OCI-LY1 (cell line): Measurements from ENCODE around the gene HOXD3.

Experiments
- H2AFZ ChIP-seq: fragments of 200-600 bp; sonication (generic), shearing (Covaris generic); 2 replicates; pipeline ENCODE4 v1.6.0; 2014; ENCODE audit warnings: antibody characterized with exemption, mild to moderate bottlenecking, low read length
- H3F3A ChIP-seq: fragments of 200-600 bp; sonication (generic), shearing (Covaris generic); 2 replicates; pipeline ENCODE4 v1.6.0; 2014; ENCODE audit warnings: mild to moderate bottlenecking, antibody characterized with exemption, low read length, moderate library complexity; ENCODE audit not compliant: insufficient read depth
- H3K27ac ChIP-seq: fragments of 200-600 bp; sonication (generic); 2 replicates; pipeline ENCODE4 v1.5.1; 2014; ENCODE audit warnings: low read length, mixed run types, mild to moderate bottlenecking, low read depth; ENCODE audit not compliant: poor library complexity, severe bottlenecking
- H3K27me3 ChIP-seq: fragments of 200-600 bp; sonication (generic); 2 replicates; pipeline ENCODE4 v1.6.0; 2014; ENCODE audit warnings: antibody characterized with exemption, mild to moderate bottlenecking, low read length, moderate library complexity; ENCODE audit not compliant: insufficient read depth
- H3K36me3 ChIP-seq: fragments of 200-600 bp; sonication (generic); 2 replicates; pipeline ENCODE4 v1.6.1; 2014; ENCODE audit warnings: mild to moderate bottlenecking, antibody characterized with exemption, low read length, moderate library complexity, mixed read lengths; ENCODE audit not compliant: insufficient read depth
- H3K4me1 ChIP-seq: fragments of 200-600 bp; sonication (generic); 2 replicates; pipeline ENCODE4 v1.5.1; 2014; ENCODE audit warnings: mild to moderate bottlenecking, low read length, moderate library complexity; ENCODE audit not compliant: insufficient read depth, severe bottlenecking
- H3K4me2 ChIP-seq: fragments of 200-600 bp; sonication (generic), shearing (Covaris generic); 2 replicates; pipeline ENCODE4 v1.6.1; 2014; ENCODE audit warnings: low read length
- H3K4me3 ChIP-seq: fragments of 200-600 bp; sonication (generic); 2 replicates; pipeline ENCODE4 v1.5.1; 2014; ENCODE audit warnings: low read length, low read depth, mild to moderate bottlenecking, mixed read lengths; ENCODE audit not compliant: poor library complexity, severe bottlenecking
- H3K79me2 ChIP-seq: fragments of 200-600 bp; shearing (Covaris generic); 2 replicates; pipeline ENCODE4 v1.6.1; 2016; ENCODE audit warnings: mixed run types, low read length, mixed read lengths; ENCODE audit not compliant: insufficient read depth
- H3K9ac ChIP-seq: fragments of 200-600 bp; sonication (generic), shearing (Covaris generic); 2 replicates; pipeline ENCODE4 v1.6.1; 2014; ENCODE audit warnings: mild to moderate bottlenecking, low read length, mixed read lengths
- H3K9me2 ChIP-seq: fragments of 200-600 bp; sonication (generic), shearing (Covaris generic); 2 replicates; pipeline ENCODE4 v1.6.1; 2014; ENCODE audit warnings: low read depth, mild to moderate bottlenecking, low read length, mixed read lengths
- H3K9me3 ChIP-seq: fragments of 200-600 bp; shearing (Covaris generic); 2 replicates; pipeline ENCODE4 v1.6.1; 2014; ENCODE audit warnings: low read length, mixed read lengths
- H4K20me1 ChIP-seq: fragments of 200-600 bp; sonication (generic), shearing (Covaris generic); 2 replicates; pipeline ENCODE4 v1.6.0; 2016; ENCODE audit warnings: mild to moderate bottlenecking, low read length; ENCODE audit not compliant: insufficient read depth
- EZH2 ChIP-seq: fragments of 200-600 bp; sonication (generic), shearing (Covaris generic); IDR thresholded peaks from 2 replicates; pipeline ENCODE4 v1.8.0; 2017; ENCODE audit warnings: borderline replicate concordance, mixed run types, mild to moderate bottlenecking, antibody characterized with exemption, low read length, moderate library complexity, mixed read lengths
- TF ChIP-seq, protein P1 (sequence below): fragments of 200-600 bp; sonication (generic), shearing (Covaris generic); IDR thresholded peaks from 2 replicates; pipeline ENCODE4 v1.5.1; 2017; ENCODE audit warnings: mild to moderate bottlenecking, antibody characterized with exemption, low read length, moderate library complexity, mixed read lengths

The HOXD3 gene

DNA sequence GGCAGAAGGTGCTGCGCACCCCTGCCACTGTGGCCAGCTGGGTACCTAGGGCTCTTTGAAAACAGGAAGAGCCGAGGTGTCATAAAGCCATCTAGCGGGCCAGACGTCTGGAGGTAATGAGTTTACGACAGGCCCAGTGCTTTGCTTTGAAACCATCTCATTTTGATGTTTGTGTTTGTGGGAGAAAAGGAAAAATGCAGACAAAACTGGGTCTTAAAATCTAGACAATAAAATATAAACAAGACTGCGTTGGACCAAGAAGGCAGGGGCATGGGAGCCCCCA is 31.4 kb upstream of the HOXD3 start:
- Histone ChIP-seq H3K9ac (no peak overlapping the region), H3K36me3 (no peaks in the 10 kb centered on the region), H3F3A (no peaks in the 10 kb centered on the region), H3K4me2 (no peak overlapping the region), H3K4me1 (no peaks in the 10 kb centered on the region), H2AFZ (no peak overlapping the region), H3K79me2 (no peaks in the 10 kb centered on the region), H3K4me3 (no peak overlapping the region), H4K20me1 (no peaks in the 10 kb centered on the region), H3K27ac (no peak overlapping the region), H3K9me3 (no peaks in the 10 kb centered on the region), H3K27me3 (no peaks in the 10 kb centered on the region; the same call in none of the 2 replicates), H3K9me2 (no peaks in the 10 kb centered on the region)
- no peak for TF ChIP-seq EZH2
- TF ChIP-seq, protein P1, sequence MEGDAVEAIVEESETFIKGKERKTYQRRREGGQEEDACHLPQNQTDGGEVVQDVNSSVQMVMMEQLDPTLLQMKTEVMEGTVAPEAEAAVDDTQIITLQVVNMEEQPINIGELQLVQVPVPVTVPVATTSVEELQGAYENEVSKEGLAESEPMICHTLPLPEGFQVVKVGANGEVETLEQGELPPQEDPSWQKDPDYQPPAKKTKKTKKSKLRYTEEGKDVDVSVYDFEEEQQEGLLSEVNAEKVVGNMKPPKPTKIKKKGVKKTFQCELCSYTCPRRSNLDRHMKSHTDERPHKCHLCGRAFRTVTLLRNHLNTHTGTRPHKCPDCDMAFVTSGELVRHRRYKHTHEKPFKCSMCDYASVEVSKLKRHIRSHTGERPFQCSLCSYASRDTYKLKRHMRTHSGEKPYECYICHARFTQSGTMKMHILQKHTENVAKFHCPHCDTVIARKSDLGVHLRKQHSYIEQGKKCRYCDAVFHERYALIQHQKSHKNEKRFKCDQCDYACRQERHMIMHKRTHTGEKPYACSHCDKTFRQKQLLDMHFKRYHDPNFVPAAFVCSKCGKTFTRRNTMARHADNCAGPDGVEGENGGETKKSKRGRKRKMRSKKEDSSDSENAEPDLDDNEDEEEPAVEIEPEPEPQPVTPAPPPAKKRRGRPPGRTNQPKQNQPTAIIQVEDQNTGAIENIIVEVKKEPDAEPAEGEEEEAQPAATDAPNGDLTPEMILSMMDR: no peak

DNA sequence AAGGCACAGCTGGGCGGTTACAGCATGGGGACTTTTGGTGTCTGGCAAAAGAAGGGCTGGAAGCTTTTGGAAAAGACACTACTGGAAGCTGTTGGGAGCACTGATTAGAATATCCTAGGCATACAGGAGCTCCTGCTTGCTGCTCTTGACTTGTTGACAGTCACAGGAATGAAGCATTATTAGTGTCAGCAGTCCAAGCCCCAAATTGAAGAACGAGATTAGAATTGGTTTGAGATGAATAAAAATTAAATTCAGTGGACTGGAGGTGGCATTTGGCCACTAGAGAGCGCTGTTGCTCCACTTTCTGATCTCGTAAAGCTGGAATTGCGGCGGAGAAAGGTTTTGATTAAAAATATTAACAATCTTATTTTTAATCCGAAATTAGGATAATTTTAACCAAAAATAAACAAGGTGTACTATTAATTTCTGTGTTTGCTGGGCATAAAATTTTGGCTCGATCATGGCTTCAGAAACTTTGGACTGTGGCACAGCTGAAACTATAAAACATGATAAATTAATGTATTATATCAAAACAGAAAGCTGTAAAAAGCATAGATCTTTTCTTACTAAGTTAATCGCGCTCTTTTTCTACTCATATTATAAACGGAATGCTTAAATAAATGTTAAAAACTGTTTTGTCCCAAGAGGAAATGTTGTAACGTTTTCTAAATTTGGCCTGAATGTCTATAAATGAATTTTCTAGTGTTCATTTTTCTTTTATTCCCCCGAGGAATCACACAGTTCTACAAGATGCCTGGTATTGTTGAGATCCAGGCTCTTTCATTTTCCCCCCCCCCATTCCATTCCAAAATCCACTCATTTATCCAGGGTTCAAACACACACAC is 30.0 kb upstream of the HOXD3 start:
- no peak overlapping the region for H3K4me3 ChIP-seq
- no peaks in the 10 kb centered on the region for H4K20me1 ChIP-seq
- no peak overlapping the region for H3K9ac ChIP-seq
- H3K4me2 ChIP-seq: no peak overlapping the region
- H3K4me1 ChIP-seq: no peaks in the 10 kb centered on the region
- no peaks in the 10 kb centered on the region for H3K9me2 ChIP-seq
- no peaks in the 10 kb centered on the region for H3K79me2 ChIP-seq
- H3K36me3 ChIP-seq: no peaks in the 10 kb centered on the region
- no peaks in the 10 kb centered on the region for H3K9me3 ChIP-seq
- no peaks in the 10 kb centered on the region for H3F3A ChIP-seq
- no peaks in the 10 kb centered on the region; the same call in none of the 2 replicates for H3K27me3 ChIP-seq
- H2AFZ ChIP-seq: no peak overlapping the region
- H3K27ac ChIP-seq: no peak overlapping the region
- no peak for TF ChIP-seq EZH2
- TF ChIP-seq, protein P1: peak; percentile 82

GRCh38 chr2:176127774-176128072 is 29.4 kb upstream of the HOXD3 start:
- H3K27me3 ChIP-seq: no peaks in the 10 kb centered on the region; the same call in none of the 2 replicates
- no peak overlapping the region for H2AFZ ChIP-seq

More at GRCh38 chr2:176127774-176128072, 29.4 kb upstream of the HOXD3 start:
- Histone ChIP-seq H3K36me3 (no peaks in the 10 kb centered on the region), H3K9ac (no peak overlapping the region), H3K4me1 (no peaks in the 10 kb centered on the region), H3K4me3 (no peak overlapping the region), H3K9me3 (no peaks in the 10 kb centered on the region), H4K20me1 (no peaks in the 10 kb centered on the region), H3K9me2 (no peaks in the 10 kb centered on the region), H3K79me2 (no peaks in the 10 kb centered on the region), H3F3A (no peaks in the 10 kb centered on the region), H3K4me2 (no peak overlapping the region), H3K27ac (no peak overlapping the region)
- no peak for TF ChIP-seq EZH2
- TF ChIP-seq, protein P1: no peak
